Neural cell (in vitro differentiated cells): ENCODE results near the gene BBOF1.

ENCODE experiments used
- EZH2 ChIP-seq: fragments of 200-600, 300-800 bp; shearing (Covaris generic), sonication (generic); IDR thresholded peaks from 2 replicates; pipeline ENCODE4 v1.6.1; 2014; ENCODE audit warnings: antibody characterized with exemption, low read length, borderline replicate concordance, mild to moderate bottlenecking; ENCODE audit not compliant: insufficient read depth, poor library complexity, severe bottlenecking
- RAD21 ChIP-seq: fragments of 450-650 bp; conservative IDR thresholded peaks from 2 replicates; pipeline ENCODE4 v1.6.1; 2014; ENCODE audit warnings: antibody characterized with exemption, mild to moderate bottlenecking, moderate library complexity
- TF ChIP-seq, protein P1 (sequence below): fragments of 450-650 bp; IDR thresholded peaks from 2 replicates; pipeline ENCODE4 v1.5.1; 2014; ENCODE audit warnings: antibody characterized with exemption, mild to moderate bottlenecking, moderate library complexity; ENCODE audit not compliant: poor library complexity, severe bottlenecking

DNA sequence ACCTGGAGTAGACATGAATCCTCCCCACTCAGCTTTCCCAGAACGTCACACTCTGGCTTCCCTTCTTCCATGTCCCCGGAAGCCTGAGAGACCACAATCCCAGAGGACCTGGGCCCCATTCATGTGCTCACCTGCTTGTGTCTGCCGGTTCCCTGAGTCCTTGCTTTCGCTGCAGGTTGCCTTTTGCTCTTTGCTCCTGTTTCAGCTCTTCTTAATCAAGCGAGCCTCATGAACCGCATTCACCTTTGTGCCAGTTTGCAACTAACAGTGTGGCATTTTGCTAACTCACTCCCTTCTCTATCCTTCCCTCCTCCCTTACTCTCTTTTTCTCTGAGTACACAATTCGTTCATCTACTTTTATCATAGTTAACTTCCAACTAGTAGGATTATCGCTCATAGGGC, 23.2 kb upstream of the BBOF1 start:
- TF ChIP-seq RAD21 (no peak), EZH2 (no peak)
- TF ChIP-seq, protein P1, sequence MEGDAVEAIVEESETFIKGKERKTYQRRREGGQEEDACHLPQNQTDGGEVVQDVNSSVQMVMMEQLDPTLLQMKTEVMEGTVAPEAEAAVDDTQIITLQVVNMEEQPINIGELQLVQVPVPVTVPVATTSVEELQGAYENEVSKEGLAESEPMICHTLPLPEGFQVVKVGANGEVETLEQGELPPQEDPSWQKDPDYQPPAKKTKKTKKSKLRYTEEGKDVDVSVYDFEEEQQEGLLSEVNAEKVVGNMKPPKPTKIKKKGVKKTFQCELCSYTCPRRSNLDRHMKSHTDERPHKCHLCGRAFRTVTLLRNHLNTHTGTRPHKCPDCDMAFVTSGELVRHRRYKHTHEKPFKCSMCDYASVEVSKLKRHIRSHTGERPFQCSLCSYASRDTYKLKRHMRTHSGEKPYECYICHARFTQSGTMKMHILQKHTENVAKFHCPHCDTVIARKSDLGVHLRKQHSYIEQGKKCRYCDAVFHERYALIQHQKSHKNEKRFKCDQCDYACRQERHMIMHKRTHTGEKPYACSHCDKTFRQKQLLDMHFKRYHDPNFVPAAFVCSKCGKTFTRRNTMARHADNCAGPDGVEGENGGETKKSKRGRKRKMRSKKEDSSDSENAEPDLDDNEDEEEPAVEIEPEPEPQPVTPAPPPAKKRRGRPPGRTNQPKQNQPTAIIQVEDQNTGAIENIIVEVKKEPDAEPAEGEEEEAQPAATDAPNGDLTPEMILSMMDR, result no peak
